Endometrial microvascular endothelial cells (primary cell): ENCODE results near the gene SLC49A4. TPM values are rescaled to one million over a fixed set of nuclear protein-coding genes. Genes with fewer than 3 reads are reported as not detected.

Source experiments
- in situ Hi-C: cut with HindIII; loops from 2 replicates; pipeline ENCODE4 v1.10.0; 2017; ENCODE audit warnings: low sequenced_read_pairs, low pct_unique_long_range_greater_than_20kb; ENCODE audit errors: inconsistent ontology term
- total RNA-seq: library from RNA; depleted of rRNA; stranded (reverse); fragments of >200 nt; gene quantifications from one replicate; pipeline ENCODE4 v1.2.3, GENCODE V29; 2015; ENCODE audit errors: inconsistent ontology term

The SLC49A4 gene
- total RNA-seq, 1 donor from 2014 or later: 12.0 TPM

DNA sequence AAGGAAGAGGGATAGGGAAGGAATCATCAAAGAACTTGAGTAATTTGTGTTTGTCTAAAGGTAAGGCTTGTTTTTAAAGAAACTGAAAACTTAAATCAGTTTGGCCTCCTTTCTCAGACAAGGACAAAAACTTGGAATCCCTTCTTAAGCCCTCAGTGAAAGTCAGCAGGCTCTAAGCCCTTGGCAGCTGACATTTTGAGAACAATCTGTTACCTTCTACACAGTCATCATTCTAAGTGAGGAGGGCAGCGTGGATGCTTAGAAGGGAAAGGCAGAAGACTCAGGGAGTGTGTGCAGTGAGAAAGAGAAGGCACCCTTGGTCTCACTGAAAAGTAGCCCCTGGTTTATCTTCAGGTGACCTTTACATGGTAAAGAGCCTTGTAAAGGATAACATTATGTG lies 12.1 kb upstream of the SLC49A4 start:
- in situ Hi-C loops: no loop called here

GRCh38 chr3:122784436-122784835 lies 10.4 kb upstream of the SLC49A4 start:
- in situ Hi-C loops: no loop called here

- in situ Hi-C loops: no loop called here
These were observed 9.6 kb upstream of the SLC49A4 start for GRCh38 chr3:122785231-122785630.

- in situ Hi-C loops: no loop called here
These were observed 8.8 kb upstream of the SLC49A4 start for GRCh38 chr3:122786066-122786465.

GRCh38 chr3:122787872-122788271 lies 7.0 kb upstream of the SLC49A4 start:
- in situ Hi-C loops: no loop called here

DNA sequence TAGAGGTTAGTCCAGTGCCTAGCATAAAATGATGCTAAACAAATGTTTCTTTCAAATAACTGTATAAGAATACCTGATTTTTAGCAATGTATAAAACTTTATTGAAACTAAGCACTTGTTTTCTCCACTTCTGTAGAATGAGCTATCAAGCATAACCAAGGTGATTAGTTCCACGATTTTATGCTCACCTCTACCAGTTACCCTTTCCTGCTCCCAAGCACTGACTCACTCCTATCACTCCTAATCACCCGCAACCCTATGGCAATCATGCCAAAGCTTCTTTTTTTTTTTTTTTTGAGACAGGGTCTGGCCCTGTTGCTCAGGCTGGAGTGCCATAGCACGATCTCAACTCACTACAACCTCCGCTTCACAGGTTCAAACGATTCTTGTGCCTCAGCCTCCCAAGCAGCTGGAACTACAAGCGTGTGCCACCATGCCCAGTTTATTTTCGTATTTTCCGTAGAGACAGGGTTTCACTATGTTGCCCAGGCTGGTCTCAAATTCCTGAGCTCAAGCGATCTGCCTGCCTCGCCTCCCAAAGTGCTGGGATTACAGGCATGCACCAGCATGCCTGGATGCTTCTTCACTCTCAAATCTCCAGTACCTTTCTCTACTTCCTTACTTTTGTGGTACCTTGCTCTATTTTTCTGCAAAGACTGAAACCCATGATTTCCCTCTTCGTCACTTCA lies 5.1 kb upstream of the SLC49A4 start:
- in situ Hi-C loops: no loop called here

DNA sequence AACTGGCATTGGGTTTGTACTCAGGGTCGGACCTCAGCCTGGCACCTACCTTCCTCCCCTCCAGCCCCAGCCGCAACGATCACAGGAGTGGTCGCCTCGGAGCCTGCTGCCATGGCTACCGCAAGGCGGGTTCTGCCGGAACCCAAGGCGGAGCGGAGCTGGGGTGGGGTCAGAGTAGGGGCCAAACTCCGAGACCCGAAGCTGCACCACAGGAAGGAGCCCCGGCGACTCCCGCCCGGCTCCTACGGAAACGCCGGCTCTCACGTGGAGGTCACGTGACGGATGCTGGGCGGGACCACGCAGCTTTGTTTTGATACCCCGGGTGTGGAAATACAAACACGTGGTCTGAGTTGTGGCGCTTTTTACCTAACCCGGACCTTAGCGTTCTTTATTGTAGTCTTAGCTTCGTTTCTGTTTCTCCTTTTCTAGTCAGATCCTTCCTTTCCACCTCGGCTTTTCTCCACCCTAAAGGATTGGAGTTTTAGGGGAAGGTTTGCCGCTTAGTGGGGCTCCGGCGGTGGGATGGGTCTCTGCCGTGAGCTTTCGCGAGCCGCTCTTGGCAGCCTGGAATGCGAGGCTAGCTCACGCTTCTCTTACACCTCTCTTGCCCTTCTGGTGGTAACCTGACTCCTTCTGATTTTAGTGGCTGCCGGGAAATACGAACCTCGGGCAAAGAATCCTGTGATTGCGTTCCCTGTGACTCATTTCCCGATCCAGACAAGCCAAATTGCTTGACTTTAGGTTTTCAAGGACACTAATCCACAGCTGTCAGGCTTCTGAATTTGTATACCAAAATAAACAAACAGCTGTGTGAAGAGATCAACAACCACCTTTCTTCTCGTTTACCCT lies 1.1 kb upstream of the SLC49A4 start, which contains the start of gene HSPBAP1:
TSS of gene HSPBAP1 (minus strand) at position 264 of the 849 bp plus-strand sequence. CDS start at position 113, 151 bp downstream.
- in situ Hi-C loops: no loop called here

DNA sequence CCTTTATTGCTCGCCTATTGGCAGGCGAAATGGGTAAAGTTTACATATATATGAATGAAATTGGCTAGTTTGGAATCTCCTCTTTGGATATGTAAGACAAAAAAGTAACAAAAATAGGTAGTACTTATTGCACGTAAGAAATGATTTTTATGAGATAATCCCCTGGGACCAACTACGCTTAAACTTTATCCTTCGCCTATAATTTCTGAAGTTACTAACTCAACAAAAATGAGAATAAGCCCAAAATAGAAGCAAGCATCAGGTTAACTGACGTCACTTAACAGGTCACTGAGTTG lies 438 bp upstream of the SLC49A4 start:
- in situ Hi-C loops: no loop called here

DNA sequence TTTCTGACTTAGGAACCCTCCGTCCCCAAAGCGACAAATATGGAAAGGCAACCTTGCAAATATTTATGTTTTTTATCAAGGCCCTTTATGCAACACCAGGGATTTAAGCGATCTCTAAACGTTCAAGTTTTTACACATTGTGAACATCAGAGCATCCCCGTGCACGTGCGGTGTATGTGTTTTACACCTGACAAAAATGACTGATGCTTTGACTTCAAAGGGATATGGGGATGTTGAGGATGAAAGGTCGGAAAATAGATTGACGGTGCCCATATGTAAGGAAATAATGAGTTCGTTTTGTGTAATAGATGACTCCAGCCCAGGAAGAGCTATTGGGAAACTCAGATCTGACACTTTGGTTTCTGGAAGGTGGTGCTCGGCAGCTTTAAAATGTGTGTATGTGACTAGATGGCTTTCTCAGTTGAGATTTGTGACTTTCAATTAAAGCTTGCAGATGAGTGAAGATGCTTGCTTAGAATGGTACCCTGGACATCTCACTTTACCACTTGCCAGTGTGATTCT lies 866 bp downstream of the SLC49A4 start:
- in situ Hi-C loops: no loop called here

DNA sequence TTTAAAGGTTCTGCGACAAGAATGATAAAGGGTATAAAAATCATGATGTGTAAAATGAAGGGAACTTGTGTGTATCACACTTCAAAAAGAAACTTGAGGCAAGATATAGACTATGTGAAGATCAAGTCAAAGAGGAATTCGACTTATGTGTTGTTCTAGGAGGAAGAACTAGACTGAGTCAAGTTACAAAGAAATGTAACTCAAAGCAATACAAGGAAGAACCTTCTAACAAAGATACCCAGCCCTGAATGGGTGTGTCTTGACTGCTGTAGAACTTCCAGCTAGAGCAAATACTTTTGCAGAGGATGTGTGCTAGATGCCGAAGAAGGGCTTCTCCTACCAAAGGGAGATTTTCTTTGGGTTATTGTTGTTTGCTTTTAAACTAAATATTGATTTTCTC lies 2.4 kb downstream of the SLC49A4 start:
- in situ Hi-C loops: no loop called here

DNA sequence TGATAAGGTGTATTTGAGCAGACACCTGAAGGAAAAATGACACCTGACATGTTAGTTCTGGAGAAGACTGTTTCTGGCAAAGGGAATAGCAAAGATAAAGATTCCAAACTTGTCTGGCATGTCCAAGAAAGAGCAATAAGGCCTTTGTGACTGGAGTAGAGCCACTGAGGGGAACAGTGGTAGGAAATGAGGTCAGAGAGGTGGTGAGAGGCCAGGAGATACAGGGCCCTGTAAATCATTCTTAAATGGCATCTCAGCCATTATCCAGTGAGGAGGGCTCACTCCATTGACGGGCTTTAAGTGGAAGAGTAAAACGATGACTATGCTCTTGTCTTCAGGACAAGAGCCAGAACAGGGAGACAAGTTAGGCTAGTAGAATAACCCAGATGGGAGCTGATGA lies 4.5 kb downstream of the SLC49A4 start:
- in situ Hi-C loops: no loop called here

DNA sequence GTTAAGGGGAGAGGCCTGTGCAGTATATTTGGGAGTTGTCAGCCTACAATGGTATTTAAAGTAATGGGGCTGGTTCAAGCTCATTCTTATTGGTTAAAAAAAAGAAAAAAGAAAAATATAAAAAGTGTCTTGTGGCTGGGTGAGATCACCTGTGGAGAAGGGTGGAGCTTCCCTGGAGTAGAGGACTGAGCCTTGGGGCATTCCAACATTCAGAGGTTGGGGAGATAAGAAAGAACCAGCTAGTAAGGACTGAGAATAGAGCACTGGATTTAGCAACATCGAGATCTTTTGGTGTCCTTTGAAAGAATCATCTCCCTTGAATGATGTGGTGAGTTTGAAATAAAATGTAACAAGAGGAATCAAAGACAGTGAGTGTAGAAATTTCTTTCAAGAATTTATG lies 5.2 kb downstream of the SLC49A4 start:
- in situ Hi-C loops: no loop called here

GRCh38 chr3:122800706-122801237 lies 5.9 kb downstream of the SLC49A4 start:
- in situ Hi-C loops: no loop called here

- in situ Hi-C loops: no loop called here
These were observed 7.5 kb downstream of the SLC49A4 start for GRCh38 chr3:122802323-122802722.

DNA sequence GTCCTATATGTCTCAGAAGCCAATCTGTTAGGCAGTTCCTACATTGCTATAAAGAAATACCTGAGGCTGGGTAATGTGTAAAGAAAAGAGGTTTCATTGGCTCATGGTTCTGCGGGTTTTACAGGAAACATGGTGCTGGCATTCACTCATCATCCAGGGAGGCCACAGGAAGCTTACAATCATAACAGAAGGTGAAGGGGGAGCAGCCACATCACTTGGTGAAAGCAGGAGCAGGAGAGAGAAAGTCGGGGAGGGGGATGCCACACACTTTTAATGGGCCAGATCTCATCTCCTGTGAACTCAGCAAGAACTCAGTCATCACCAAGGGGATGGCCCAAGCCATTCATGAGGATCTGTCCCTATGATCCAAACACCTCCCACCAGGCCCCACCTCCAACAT lies 9.1 kb downstream of the SLC49A4 start:
- in situ Hi-C loops: no loop called here

- in situ Hi-C loops: no loop called here
These were observed 15.9 kb downstream of the SLC49A4 start for GRCh38 chr3:122810734-122811133.

DNA sequence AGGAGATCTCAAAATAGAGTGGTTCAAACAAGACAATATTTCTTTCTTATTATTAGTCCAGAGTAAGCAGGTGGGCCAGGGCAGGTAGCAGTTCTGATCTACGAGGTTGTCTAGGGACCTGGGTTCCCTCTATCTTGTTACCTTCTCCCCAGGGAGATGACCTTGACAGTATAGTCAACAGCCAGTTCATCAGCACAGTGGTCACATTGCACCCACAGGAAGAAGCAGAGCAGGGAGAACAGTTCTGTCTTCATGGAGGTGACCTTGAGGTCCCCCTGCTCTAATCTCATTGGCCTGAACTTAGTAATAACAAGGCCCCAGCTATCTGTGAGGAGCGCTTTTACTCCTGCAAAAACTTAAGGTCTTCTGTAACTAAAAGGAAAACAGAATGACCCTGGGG lies 21.7 kb downstream of the SLC49A4 start:
- in situ Hi-C loops: no loop called here

DNA sequence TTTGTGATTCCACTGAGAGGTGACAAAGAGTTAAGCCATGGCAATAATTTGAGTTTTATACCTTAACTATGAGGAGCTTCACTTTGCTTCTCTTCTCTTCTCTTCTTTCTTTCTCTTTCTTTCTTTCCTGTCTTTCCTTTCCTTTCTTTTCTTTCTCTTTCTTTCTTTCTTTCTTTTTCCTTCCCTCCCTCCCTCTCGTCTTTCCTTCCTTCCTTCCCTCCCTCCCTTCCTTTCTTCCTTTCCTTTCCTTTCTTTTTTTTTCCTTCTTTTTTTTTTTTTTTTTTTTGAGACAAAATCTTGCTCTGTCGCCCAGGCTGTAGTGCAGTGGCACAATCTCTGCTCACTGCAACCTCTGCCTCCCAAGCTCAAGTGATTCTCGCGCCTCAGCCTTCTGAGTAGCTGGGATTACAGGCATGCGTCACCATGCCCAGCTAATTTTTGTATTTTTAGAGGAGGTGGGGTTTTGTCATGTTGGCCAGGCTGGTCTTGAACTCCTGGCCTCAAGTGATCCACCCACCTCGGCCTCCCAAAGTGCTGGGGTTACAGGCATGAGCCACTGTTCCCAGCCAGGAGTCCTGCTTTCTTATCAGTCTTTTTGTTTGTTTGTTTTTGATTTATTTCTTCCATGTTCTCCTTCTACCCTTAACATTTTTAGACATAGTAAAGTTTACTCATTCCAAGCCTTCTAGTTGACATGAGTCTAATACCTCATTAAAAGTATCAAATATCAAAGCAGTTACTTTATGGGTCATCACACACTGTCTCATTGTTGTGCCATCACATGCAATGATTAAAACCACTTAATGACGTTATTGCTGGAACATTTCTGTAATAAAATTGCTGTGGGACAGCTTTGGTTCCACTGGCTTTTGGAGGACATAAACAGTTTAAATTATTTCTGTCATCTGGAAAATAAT lies 29.9 kb downstream of the SLC49A4 start:
- in situ Hi-C loops: no loop called here

DNA sequence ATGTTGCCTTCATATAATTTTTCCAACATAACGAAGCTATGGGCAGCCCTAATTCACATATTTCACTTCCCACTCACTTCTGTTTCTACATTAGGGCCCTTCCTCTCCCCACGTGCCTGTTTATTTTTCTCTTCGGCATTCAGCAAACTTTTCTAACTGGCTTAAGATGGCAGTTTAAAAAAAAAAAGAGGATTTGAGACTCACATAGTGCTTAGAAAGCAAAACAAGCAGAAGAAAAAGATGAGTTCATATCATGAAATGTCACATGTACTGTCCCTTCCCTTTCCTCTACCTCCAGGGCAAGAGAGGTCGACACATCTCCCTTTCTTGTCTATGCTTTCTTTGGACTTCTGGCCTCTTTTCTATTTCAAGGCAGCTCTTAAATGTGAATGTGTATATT lies 30.6 kb downstream of the SLC49A4 start:
- in situ Hi-C loops: no loop called here
